Peyer's patch (tissue), 4 donors: ENCODE data around the gene C1RL.

ENCODE experiments used
- POLR2A ChIP-seq, 2 donors: fragments of 450-650 bp; IDR thresholded peaks; one replicate each; pipeline ENCODE4 v1.5.1; 2017; ENCODE audit warnings: antibody characterized with exemption in 2 of 2, mild to moderate bottlenecking in 2 of 2, moderate library complexity in 2 of 2
- TF ChIP-seq, protein P1 (sequence below), 6 experiments: fragments of 450-650 bp in 4 of 6; fragments of 200-600 bp in 2 of 6; sonication (generic) in 1 of 6; IDR thresholded peaks; one replicate each; pipeline ENCODE4 v1.5.1; 2017 to 2019; ENCODE audit warnings: antibody characterized with exemption in 6 of 6, mild to moderate bottlenecking in 3 of 6, moderate library complexity in 1 of 6

DNA sequence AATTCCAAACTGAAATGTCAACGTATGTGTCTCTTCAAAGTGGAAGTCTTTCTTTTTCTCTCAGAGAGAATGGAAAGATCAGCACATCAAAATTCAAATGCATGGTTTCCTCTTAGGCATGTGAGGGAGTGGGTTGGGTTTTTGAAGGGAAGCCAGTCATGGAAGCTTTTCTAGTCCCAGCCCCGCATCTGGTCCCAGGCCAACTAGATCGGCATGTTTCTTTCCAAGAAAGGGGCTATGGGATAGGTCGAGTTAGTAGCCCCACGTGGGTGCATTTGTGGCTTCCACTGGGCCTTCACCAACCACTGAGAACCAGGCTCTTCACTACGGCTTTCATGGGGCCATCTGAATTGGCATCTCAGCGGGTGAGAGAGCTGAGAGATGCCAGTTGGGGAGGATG, 41.9 kb downstream of the C1RL start:
- TF ChIP-seq, protein P1, sequence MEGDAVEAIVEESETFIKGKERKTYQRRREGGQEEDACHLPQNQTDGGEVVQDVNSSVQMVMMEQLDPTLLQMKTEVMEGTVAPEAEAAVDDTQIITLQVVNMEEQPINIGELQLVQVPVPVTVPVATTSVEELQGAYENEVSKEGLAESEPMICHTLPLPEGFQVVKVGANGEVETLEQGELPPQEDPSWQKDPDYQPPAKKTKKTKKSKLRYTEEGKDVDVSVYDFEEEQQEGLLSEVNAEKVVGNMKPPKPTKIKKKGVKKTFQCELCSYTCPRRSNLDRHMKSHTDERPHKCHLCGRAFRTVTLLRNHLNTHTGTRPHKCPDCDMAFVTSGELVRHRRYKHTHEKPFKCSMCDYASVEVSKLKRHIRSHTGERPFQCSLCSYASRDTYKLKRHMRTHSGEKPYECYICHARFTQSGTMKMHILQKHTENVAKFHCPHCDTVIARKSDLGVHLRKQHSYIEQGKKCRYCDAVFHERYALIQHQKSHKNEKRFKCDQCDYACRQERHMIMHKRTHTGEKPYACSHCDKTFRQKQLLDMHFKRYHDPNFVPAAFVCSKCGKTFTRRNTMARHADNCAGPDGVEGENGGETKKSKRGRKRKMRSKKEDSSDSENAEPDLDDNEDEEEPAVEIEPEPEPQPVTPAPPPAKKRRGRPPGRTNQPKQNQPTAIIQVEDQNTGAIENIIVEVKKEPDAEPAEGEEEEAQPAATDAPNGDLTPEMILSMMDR (IDR thresholded peaks at IDR 0.05): no peak
- TF ChIP-seq POLR2A (IDR thresholded peaks at IDR 0.05): no peak
